IMR-90 (cell line): ENCODE results near the gene TMPRSS7. TPM values are rescaled to one million over a fixed set of nuclear protein-coding genes. Genes with fewer than 3 reads are reported as not detected.

Experiments
- ATAC-seq: fragments of 200-7000 bp; cut with Tn5 transposase; 2 replicates; pipeline ENCODE4 v1.9.1; 2020; ENCODE audit warnings: low read depth, mild to moderate bottlenecking, moderate library complexity
- BruUV-seq: library from RNA; stranded (reverse); fragments of 400-500 nt; replicated peaks from 2 replicates; lab custom pipeline; 2021; lab: Mats Ljungman, UMichigan
- CTCF ChIA-PET: fragments of 300-600 bp; formaldehyde crosslinking; extraction: SDS; loops from one replicate; lab custom pipeline; 2021; ENCODE audit warnings: antibody characterized with exemption; lab: Yijun Ruan, JAX
- POLR2A ChIA-PET: fragments of 300-600 bp; sonication (Branson Sonifier 250); formaldehyde crosslinking; loops from one replicate; lab custom pipeline; 2022; ENCODE audit warnings: antibody characterized with exemption; ENCODE audit not compliant: unreplicated experiment; lab: Charles Lee
- DNase-seq: peaks from one replicate; pipeline ENCODE4 v3.0.0; 2013
- H2AFZ ChIP-seq: replicated peaks from 2 replicates; pipeline ENCODE3; 2013; ENCODE audit warnings: low read length, mild to moderate bottlenecking; ENCODE audit not compliant: poor library complexity
- H2AK5ac ChIP-seq: 2 replicates; pipeline ENCODE4 v1.6.1; 2013; ENCODE audit warnings: low read depth, low read length, inconsistent platforms
- H2AK9ac ChIP-seq: replicated peaks from 2 replicates; pipeline ENCODE3; 2013; ENCODE audit warnings: mild to moderate bottlenecking, low read depth, low read length, moderate library complexity; ENCODE audit not compliant: poor library complexity
- H2BK120ac ChIP-seq: 2 replicates; pipeline ENCODE4 v1.6.1; 2013; ENCODE audit warnings: low read depth, low read length, inconsistent platforms
- H2BK15ac ChIP-seq: 3 replicates; pipeline ENCODE4 v1.6.1; 2013; ENCODE audit warnings: low read depth, low read length, inconsistent platforms
- H2BK20ac ChIP-seq: 2 replicates; pipeline ENCODE4 v1.6.1; 2013; ENCODE audit warnings: low read depth, mild to moderate bottlenecking, inconsistent platforms, low read length, moderate library complexity
- H2BK5ac ChIP-seq: 2 replicates; pipeline ENCODE4 v1.6.1; 2013; ENCODE audit warnings: mild to moderate bottlenecking, low read depth, low read length, inconsistent platforms; ENCODE audit not compliant: poor library complexity, severe bottlenecking
- H3K14ac ChIP-seq: replicated peaks from 2 replicates; pipeline ENCODE4 v1.6.1; 2013; ENCODE audit warnings: low read depth, low read length, inconsistent platforms
- H3K18ac ChIP-seq: 2 replicates; pipeline ENCODE4 v1.6.1; 2013; ENCODE audit warnings: low read depth, low read length, control low read depth
- H3K23ac ChIP-seq: 2 replicates; pipeline ENCODE4 v1.6.1; 2013; ENCODE audit warnings: low read depth, low read length, inconsistent platforms
- H3K27ac ChIP-seq: 2 replicates; pipeline ENCODE4 v1.5.1; 2013; ENCODE audit warnings: mild to moderate bottlenecking, control low read depth, low read length; ENCODE audit not compliant: insufficient read depth
- H3K27me3 ChIP-seq: 2 replicates; pipeline ENCODE4 v1.6.1; 2013; ENCODE audit warnings: low read length; ENCODE audit not compliant: control insufficient read depth, insufficient read depth
- H3K36me3 ChIP-seq: 2 replicates; pipeline ENCODE4 v1.6.1; 2013; ENCODE audit warnings: low read length, mixed read lengths; ENCODE audit not compliant: control insufficient read depth, insufficient read depth
- H3K4ac ChIP-seq: 2 replicates; pipeline ENCODE4 v1.6.1; 2013; ENCODE audit warnings: low read depth, low read length, inconsistent platforms
- H3K4me1 ChIP-seq: 2 replicates; pipeline ENCODE4 v1.6.1; 2013; ENCODE audit warnings: low read length, mixed read lengths; ENCODE audit not compliant: control insufficient read depth, insufficient read depth
- H3K4me2 ChIP-seq: 2 replicates; pipeline ENCODE4 v1.6.1; 2013; ENCODE audit warnings: low read depth, mild to moderate bottlenecking, control low read depth, low read length, moderate library complexity
- H3K4me3 ChIP-seq: 2 replicates; pipeline ENCODE4 v1.5.1; 2013; ENCODE audit warnings: low read depth, mild to moderate bottlenecking, control low read depth, low read length, moderate library complexity; ENCODE audit not compliant: insufficient read depth
- H3K56ac ChIP-seq: 2 replicates; pipeline ENCODE4 v1.6.1; 2013; ENCODE audit warnings: low read length, inconsistent platforms; ENCODE audit not compliant: insufficient read depth; ENCODE audit errors: extremely low read depth
- H3K79me1 ChIP-seq, 2 experiments: 2 replicates each; pipeline ENCODE4 v1.6.1; 2013; ENCODE audit warnings: low read length in 2 of 2, inconsistent platforms in 1 of 2, low read depth in 1 of 2
- H3K9ac ChIP-seq: 2 replicates; pipeline ENCODE4 v1.6.1; 2013; ENCODE audit warnings: low read depth, low read length, control low read depth
- H3K9me1 ChIP-seq: 2 replicates; pipeline ENCODE4 v1.6.1; 2013; ENCODE audit warnings: low read length, inconsistent platforms; ENCODE audit not compliant: insufficient read depth
- H3K9me3 ChIP-seq: 2 replicates; pipeline ENCODE4 v1.6.1; 2013; ENCODE audit warnings: low read length; ENCODE audit not compliant: control insufficient read depth, insufficient read depth
- H4K20me1 ChIP-seq: 2 replicates; pipeline ENCODE4 v1.6.1; 2013; ENCODE audit warnings: low read length, inconsistent platforms; ENCODE audit not compliant: insufficient read depth
- H4K5ac ChIP-seq: 2 replicates; pipeline ENCODE4 v1.6.1; 2013; ENCODE audit warnings: mild to moderate bottlenecking, low read depth, low read length, control low read depth
- H4K8ac ChIP-seq, 2 experiments: 2 replicates each; pipeline ENCODE4 v1.6.1; 2013; ENCODE audit warnings: low read depth in 2 of 2, low read length in 2 of 2, control low read depth in 1 of 2, inconsistent platforms in 1 of 2
- H4K91ac ChIP-seq: 2 replicates; pipeline ENCODE4 v1.6.1; 2013; ENCODE audit warnings: low read depth, low read length, inconsistent platforms; ENCODE audit not compliant: insufficient read depth
- BHLHE40 ChIP-seq: fragments of 150-350 bp; IDR thresholded peaks from 2 replicates; pipeline ENCODE4 v1.6.1; 2016; ENCODE audit warnings: mild to moderate bottlenecking, low read depth, low read length
- CHD1 ChIP-seq: IDR thresholded peaks from 2 replicates; pipeline ENCODE4 v1.6.1; 2012; ENCODE audit warnings: low read depth, low read length, improper control_type of control experiment
- FOS ChIP-seq: fragments of 150-350 bp; IDR thresholded peaks from 2 replicates; pipeline ENCODE4 v1.6.1; 2016; ENCODE audit warnings: low read depth, low read length
- MAFK ChIP-seq: IDR thresholded peaks from 2 replicates; pipeline ENCODE4 v1.6.1; 2012; ENCODE audit warnings: low read depth, low read length, improper control_type of control experiment
- MAZ ChIP-seq: IDR thresholded peaks from 2 replicates; pipeline ENCODE4 v1.6.1; 2012; ENCODE audit warnings: low read depth, mild to moderate bottlenecking, low read length, improper control_type of control experiment, moderate library complexity, borderline replicate concordance
- MXI1 ChIP-seq: IDR thresholded peaks from 2 replicates; pipeline ENCODE4 v1.6.1; 2012; ENCODE audit warnings: low read depth, mild to moderate bottlenecking, low read length, moderate library complexity, borderline replicate concordance
- NFE2L2 ChIP-seq: fragments of 150-350 bp; IDR thresholded peaks from 2 replicates; pipeline ENCODE4 v1.6.1; 2016; ENCODE audit warnings: low read depth, mild to moderate bottlenecking, low read length
- POLR2A ChIP-seq: IDR thresholded peaks from 2 replicates; pipeline ENCODE4 v1.6.1; 2012; ENCODE audit warnings: mild to moderate bottlenecking, low read depth, low read length
- RAD21 ChIP-seq: IDR thresholded peaks from 2 replicates; pipeline ENCODE4 v1.6.1; 2012; ENCODE audit warnings: low read length, improper control_type of control experiment
- RCOR1 ChIP-seq: IDR thresholded peaks from 2 replicates; pipeline ENCODE4 v1.6.1; 2012; ENCODE audit warnings: mild to moderate bottlenecking, low read length, improper control_type of control experiment; ENCODE audit not compliant: insufficient replicate concordance
- RFX5 ChIP-seq: IDR thresholded peaks from 2 replicates; pipeline ENCODE4 v1.8.0; 2012; ENCODE audit warnings: low read depth, mild to moderate bottlenecking, low read length, moderate library complexity
- SMC3 ChIP-seq: fragments of 150-350 bp; IDR thresholded peaks from 2 replicates; pipeline ENCODE4 v1.6.1; 2016; ENCODE audit warnings: low read depth, mild to moderate bottlenecking, antibody characterized with exemption, low read length, moderate library complexity
- USF2 ChIP-seq: fragments of 150-350 bp; IDR thresholded peaks from 2 replicates; pipeline ENCODE4 v1.6.1; 2017; ENCODE audit warnings: mild to moderate bottlenecking, antibody characterized with exemption, low read length, low read depth
- WGBS, 2 experiments: methylation state at CpG; one replicate each; pipeline versions ENCODE4 v1.1.5 to v1.1.7; 2013; ENCODE audit warnings: missing lambda C conversion rate in 2 of 2; ENCODE audit not compliant: insufficient read length in 1 of 2; ENCODE audit errors: extremely low coverage in 2 of 2; 5-methylcytosine and 5-hydroxymethylcytosine counted together
- dilution Hi-C: fragments of 300-500 bp; cut with HindIII; formaldehyde crosslinking; loops from one replicate; pipeline ENCODE4 v1.14.3; 2018; ENCODE audit warnings: low sequenced_read_pairs; ENCODE audit not compliant: unreplicated experiment
- in situ Hi-C: fragments of 300-500 bp; cut with MboI; formaldehyde crosslinking; loops from 3 replicates; pipeline ENCODE4 v1.14.3; 2019; ENCODE audit warnings: low sequenced_read_pairs, inconsistent platforms, mixed read lengths
- intact Hi-C: fragments of 100-400 bp; cut with micrococcal nuclease; formaldehyde crosslinking; loops from 2 replicates; pipeline ENCODE4 v1.10.0; 2022
- polyA plus RNA-seq, 3 experiments: library from polyadenylated mRNA; depleted of rRNA; stranded (reverse); fragments of >200 nt; gene quantifications; 2 replicates each; pipeline ENCODE4 v1.2.3, GENCODE V29; 2012; ENCODE audit warnings: low replicate concordance in 1 of 3
- total RNA-seq: library from RNA; depleted of rRNA; stranded (reverse); fragments of >200 nt; gene quantifications from 2 replicates; pipeline ENCODE4 v1.2.3, GENCODE V29; 2012
- TF ChIP-seq, protein P1 (sequence below): conservative IDR thresholded peaks from 2 replicates; pipeline ENCODE4 v1.5.1; 2012; ENCODE audit warnings: mild to moderate bottlenecking, low read depth, low read length, improper control_type of control experiment
- TF ChIP-seq, protein P2 (sequence below): fragments of 150-350 bp; IDR thresholded peaks from 2 replicates; pipeline ENCODE4 v1.6.1; 2016; ENCODE audit warnings: low read depth, mild to moderate bottlenecking, low read length, moderate library complexity, borderline replicate concordance

The TMPRSS7 gene
- total and polyA plus RNA-seq, 2 of the 4 experiments (the other 2 are of a cell fraction), result 0.07 TPM; not detected in 1

DNA sequence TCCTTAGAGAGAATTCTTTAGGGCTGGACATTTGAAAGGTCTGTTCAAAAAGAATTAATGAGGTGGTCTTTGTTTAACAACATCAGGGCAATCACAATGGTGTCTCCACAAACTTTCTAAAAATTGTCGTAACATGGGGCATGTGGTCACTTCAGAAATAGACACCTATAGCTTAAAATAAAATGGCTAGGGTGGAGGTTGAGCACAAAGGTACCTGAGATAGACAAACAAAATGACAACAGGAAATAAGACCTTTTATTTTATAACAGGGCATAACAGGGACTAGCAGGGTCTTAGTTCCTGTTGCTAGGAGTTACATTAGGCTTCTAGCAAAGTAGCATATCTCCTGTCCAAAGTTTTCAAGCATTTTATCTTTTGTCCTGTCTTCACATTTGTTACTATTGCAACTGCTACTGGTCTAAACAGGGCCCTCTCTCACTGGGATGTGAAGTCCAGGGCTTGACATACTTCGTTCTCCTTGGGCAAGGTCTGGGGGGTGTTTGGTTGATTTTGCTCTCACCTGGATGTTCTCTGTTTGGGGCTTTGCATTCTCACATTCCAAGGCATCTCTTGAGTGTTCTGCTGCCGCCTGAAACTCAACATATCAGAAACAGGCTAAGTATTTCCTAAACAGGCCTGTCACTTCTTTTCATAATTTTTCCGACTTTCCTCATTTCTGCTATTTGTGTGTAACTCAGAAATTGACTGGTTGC lies 95.5 kb downstream of the TMPRSS7 start:
- H3K9me3 ChIP-seq, result no peaks in the 10 kb centered on the region
- no peaks in the 10 kb centered on the region; the same call in 1 of the 2 replicates for H3K36me3 ChIP-seq
- no peak overlapping the region for H2AK5ac ChIP-seq
- DNase-seq (no peak), ATAC-seq (no peak)
- H3K4me1 ChIP-seq, result peaks cover 4% of the 10 kb centered on the region; the same call in 1 of the 2 replicates
- no peak overlapping the region for H3K18ac ChIP-seq
- no TSS peak for BruUV-seq
- no peak overlapping the region for H2BK120ac ChIP-seq
- no peaks in the 10 kb centered on the region for H4K20me1 ChIP-seq
- H3K56ac ChIP-seq, result no peak overlapping the region
- H3K27ac ChIP-seq, result no peak overlapping the region
- H2AFZ ChIP-seq, result no peak overlapping the region
- H4K91ac ChIP-seq, result no peak overlapping the region
- H3K9ac ChIP-seq, result no peak overlapping the region
- H4K5ac ChIP-seq, result no peak overlapping the region
- H2AK9ac ChIP-seq, result no peak overlapping the region
- H2BK15ac ChIP-seq, result no peak overlapping the region
- H3K4ac ChIP-seq, result no peak overlapping the region
- intact Hi-C loops (no loop called here), dilution Hi-C loops (no loop called here), in situ Hi-C loops (loop anchor here (25.0 kb wide), 1 partner anchor 382 kb away; no protein-coding TSS in a partner anchor)
- H3K9me1 ChIP-seq, result peaks cover 3% of the 10 kb centered on the region; the same call in 1 of the 2 replicates
- CTCF ChIA-PET, result interaction anchor here (2.2 kb wide), 1 partner anchor 18 kb away, joined by 5 read pairs; no protein-coding TSS in a partner anchor
- H3K23ac ChIP-seq, result no peak overlapping the region
- no peaks in the 10 kb centered on the region for H3K79me1 ChIP-seq
- H3K14ac ChIP-seq, result no peak overlapping the region
- H3K27me3 ChIP-seq, result no peaks in the 10 kb centered on the region
- WGBS, 2 experiments, result 100% methylated on average over 2 of the region's 4 CpGs; no CpG with 5 or more reads in 1 of the 2 experiments
- H3K4me2 ChIP-seq, result no peak overlapping the region
- POLR2A ChIA-PET, result no interaction called here
- no peak overlapping the region for H3K4me3 ChIP-seq
- H2BK5ac ChIP-seq, result no peak overlapping the region
- H4K8ac ChIP-seq, result no peak overlapping the region
- no peak overlapping the region for H2BK20ac ChIP-seq
- TF ChIP-seq MAZ, result no peak
- TF ChIP-seq MXI1, result no peak
- TF ChIP-seq MAFK, result no peak
- no peak for TF ChIP-seq USF2
- TF ChIP-seq, protein P1, sequence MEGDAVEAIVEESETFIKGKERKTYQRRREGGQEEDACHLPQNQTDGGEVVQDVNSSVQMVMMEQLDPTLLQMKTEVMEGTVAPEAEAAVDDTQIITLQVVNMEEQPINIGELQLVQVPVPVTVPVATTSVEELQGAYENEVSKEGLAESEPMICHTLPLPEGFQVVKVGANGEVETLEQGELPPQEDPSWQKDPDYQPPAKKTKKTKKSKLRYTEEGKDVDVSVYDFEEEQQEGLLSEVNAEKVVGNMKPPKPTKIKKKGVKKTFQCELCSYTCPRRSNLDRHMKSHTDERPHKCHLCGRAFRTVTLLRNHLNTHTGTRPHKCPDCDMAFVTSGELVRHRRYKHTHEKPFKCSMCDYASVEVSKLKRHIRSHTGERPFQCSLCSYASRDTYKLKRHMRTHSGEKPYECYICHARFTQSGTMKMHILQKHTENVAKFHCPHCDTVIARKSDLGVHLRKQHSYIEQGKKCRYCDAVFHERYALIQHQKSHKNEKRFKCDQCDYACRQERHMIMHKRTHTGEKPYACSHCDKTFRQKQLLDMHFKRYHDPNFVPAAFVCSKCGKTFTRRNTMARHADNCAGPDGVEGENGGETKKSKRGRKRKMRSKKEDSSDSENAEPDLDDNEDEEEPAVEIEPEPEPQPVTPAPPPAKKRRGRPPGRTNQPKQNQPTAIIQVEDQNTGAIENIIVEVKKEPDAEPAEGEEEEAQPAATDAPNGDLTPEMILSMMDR, result no peak
- TF ChIP-seq RFX5, result no peak
- TF ChIP-seq, protein P2, sequence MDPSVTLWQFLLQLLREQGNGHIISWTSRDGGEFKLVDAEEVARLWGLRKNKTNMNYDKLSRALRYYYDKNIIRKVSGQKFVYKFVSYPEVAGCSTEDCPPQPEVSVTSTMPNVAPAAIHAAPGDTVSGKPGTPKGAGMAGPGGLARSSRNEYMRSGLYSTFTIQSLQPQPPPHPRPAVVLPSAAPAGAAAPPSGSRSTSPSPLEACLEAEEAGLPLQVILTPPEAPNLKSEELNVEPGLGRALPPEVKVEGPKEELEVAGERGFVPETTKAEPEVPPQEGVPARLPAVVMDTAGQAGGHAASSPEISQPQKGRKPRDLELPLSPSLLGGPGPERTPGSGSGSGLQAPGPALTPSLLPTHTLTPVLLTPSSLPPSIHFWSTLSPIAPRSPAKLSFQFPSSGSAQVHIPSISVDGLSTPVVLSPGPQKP, result no peak
- TF ChIP-seq FOS, result no peak
- TF ChIP-seq SMC3, result no peak
- TF ChIP-seq RAD21, result no peak
- no peak for TF ChIP-seq CHD1
- no peak for TF ChIP-seq NFE2L2
- no peak for TF ChIP-seq RCOR1
- TF ChIP-seq POLR2A, result no peak
- no peak for TF ChIP-seq BHLHE40
